Left colon (tissue), 2 donors: ENCODE measurements around the gene TCP11X1. TPM values are rescaled to one million over a fixed set of nuclear protein-coding genes. Genes with fewer than 3 reads are reported as not detected.
"Not testable (repeated sequence)": the region's sequence is repeated elsewhere in the genome, so short reads cannot be mapped to it uniquely, and the experiment has no call there.

Experiments used
- ATAC-seq: fragments of 200-7000 bp; cut with Tn5 transposase; one replicate; pipeline ENCODE4 v1.9.1; 2020; ENCODE audit warnings: mild to moderate bottlenecking, moderate library complexity
- DNase-seq, 2 donors: peaks; one replicate each; pipeline ENCODE4 v3.0.0-alpha.2; 2020
- intact Hi-C, 2 donors: fragments of 100-400 bp; cut with DNase I in 1 of 2; cut with micrococcal nuclease in 1 of 2; formaldehyde crosslinking; loops; one replicate each; pipeline versions ENCODE4 v1.11.2 to v1.14.0; 2022; cut with DNase I, micrococcal nuclease
- long read RNA-seq: library from polyadenylated mRNA; unstranded; transcript quantifications from one replicate; pipeline ENCODE4 v2.0.0, GENCODE V29; 2021
- total RNA-seq, 2 donors: library from RNA; stranded (reverse); fragmentation: NEBNext Ultra II Directional; extraction: Animal tissue kit (Norgen Biotek cat#: 25700); gene quantifications; one replicate each; pipeline ENCODE4 v1.2.1, GENCODE V29; 2021
- donor health status: DM: no; HTN: no; CAD: no.
- donor health status: DM: yes; HTN: yes; CAD: no.

Gene TCP11X1
- not detected for total RNA-seq
- long read RNA-seq: 0 reads

DNA sequence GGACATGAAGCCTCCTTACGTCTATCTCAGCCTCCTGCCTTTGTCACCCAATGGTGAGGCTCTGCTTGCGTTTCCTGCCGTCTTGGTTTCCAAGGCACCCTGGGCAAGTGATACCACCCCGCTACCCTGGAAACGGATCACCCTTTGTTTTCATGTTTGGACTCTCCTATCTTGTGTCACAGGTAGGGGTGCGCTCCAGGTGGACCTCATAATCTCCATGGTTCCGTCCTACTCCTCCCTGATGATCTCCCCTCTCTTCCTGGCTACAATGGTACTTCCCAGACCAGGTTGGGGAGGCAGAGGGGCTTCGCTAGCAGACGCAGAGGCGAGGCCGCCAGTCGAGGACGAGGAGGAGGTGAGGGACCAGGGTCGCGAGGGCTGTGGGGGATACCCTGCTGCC, at the start of gene TCP11X1:
TCP11X1 (plus strand) TSS at position 316 of the 400 bp plus-strand sequence.
- ATAC-seq, intact Hi-C loops, DNase-seq: not testable (repeated sequence)

DNA sequence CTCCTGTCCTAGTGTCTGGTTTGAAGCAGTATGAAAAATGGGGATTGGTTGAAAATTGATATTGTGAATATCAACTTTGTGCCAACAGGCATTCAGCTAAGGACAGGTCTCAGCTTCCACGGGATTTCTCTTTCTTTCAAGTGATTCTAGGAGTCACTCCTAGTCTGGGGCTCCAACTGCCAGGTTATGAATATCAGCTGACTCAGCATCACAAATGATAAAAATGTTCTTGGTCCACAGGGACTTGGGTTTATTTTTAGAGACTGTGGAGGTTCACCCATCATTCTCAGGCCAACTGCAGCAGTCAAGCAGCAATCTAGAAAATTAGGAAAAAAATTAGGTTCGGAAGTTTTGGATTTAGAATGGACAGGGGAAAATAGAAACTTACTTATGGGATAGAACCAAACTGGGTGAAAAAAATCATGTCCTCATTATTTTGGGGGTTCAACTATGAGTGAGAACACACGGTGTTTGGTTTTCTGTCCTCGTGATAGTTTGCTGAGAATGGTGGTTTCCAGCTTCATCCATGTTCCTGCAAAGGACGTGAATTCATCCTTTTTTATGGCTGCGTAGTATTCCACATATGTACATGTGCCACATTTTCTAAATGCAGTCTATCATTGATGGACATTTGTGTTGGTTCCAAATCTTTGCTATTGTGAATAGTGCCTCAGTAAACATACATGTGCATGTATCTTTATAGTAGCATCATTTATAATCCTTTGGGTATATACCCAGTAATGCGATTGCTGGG, 29.0 kb upstream of the TCP11X1 start:
- DNase-seq (no peak), ATAC-seq (no peak)
- intact Hi-C loops: no loop called here

DNA sequence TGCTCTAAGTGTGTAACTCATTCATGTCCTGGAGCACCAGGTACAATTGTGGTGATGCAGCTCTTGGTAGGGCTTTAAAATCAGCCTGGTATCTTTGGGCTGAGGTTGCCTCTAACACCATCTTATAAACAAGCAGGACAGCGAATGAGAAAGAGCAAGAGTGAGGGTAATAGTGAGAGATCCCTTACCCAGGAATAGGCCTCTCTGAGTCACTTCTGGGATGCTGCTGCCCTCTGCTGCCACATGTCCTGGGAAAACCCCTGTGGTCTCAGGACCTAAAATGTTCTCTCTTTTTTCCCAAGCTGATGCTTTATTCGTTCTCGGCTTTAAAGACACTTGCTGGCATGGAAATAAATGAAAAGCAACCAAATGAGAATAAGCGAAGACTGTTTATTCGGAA, 7.2 kb upstream of the TCP11X1 start:
- DNase-seq, intact Hi-C loops, ATAC-seq: not testable (repeated sequence)

DNA sequence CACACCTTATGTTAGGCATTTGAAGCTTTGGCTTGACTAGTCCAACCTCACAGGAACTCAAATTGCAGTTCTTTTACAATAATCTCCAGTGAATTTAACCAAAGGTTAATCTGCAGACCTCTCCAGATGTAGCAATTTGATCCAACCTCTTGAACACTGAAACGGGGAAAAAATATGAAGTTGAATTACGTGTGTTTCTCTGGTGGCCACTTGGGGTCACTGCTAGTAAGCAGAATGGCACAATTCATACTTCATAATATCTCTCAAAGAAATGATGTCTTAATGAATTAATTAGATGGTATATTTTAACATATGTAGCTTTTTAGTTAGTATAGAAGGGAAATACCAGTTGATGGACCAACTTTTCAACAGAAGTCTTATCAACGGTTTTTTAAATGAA, 1.4 kb downstream of the TCP11X1 start:
- intact Hi-C loops, ATAC-seq, DNase-seq: not testable (repeated sequence)

DNA sequence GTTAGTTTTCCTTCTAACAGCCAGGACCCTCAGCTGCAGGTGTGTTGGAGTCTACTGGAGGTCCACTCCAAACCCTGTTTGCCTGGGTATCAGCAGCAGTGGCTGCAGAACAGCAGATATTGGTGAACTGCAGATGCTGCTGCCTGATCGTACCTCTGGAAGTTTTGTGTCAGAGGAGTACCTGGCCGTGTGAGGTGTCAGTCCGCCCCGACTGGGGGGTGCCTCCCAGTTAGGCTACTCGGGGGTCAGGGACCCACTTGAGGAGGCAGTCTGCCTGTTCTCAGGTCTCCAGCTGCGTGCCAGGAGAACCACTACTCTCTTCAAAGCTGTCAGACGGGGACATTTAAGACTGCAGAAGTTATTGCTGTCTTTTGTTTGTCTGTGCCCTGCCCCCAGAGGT, 20.6 kb downstream of the TCP11X1 start:
- DNase-seq, ATAC-seq: not testable (repeated sequence)

DNA sequence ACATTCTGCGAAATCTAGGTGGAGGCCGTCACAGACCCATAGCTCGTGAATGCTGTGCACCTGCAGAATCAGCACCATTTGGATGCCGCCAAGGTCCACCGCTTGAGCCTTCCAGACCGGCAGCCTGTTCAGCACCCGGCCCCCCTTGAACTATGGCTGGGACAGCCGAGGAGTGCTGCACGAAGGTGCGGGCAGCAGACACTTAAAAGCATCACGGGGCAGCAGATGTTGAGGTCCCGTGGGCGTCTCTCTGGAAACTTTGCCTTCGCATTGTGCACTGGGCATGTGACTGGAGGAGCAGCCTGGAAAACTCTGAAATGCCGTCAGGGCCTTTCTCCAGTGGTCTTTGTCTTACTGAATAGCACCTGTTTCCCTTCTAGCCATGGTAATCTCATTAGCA, 25.2 kb downstream of the TCP11X1 start:
- intact Hi-C loops, ATAC-seq, DNase-seq: not testable (repeated sequence)

More for the DNA sequence above, 20.6 kb downstream of the TCP11X1 start:
- intact Hi-C loops: not testable (repeated sequence)

DNA sequence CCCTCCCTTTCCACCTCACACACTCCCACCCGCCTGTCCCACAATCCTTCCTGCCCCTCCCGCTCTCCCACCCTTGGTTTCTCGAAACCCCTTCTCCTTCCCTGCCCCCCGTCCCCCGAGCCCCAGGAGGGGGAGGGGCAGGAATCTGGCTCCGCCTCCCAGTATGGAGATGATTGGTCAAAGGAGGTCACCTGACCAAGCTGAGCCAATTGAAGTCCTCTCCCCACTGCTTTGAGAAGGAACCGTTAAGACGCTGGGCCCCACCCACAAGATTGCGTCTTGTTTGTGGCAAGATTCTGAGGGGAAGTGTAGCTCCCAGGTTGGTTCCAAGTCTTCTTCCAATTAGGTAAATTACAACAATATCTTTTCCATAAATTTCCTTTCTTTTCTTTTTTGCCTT, 31.8 kb downstream of the TCP11X1 start, which contains the start of gene NXF2:
NXF2 (plus strand) TSS at position 275 of the 400 bp plus-strand sequence. CDS start 59,912 bp downstream, outside the sequence.
- intact Hi-C loops, DNase-seq, ATAC-seq: not testable (repeated sequence)

DNA sequence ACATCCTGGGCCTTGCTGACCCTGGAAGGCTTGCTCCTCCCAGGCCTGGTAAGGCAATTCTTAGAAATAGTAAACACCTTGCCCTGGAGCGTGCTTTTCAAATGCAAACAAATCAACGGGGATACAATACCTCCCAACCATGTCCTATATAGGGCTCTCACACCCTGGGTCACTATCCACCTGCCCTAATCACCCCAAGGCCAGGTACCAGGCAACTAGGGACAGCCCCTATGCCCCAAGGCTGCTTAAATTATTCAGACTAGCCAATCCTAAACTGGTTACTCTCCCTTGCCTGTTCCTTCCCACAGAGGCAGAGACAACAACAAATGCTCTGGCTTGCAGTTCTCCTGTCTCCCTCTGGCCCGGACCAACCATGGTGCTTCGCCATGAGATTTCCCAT, 57.1 kb downstream of the TCP11X1 start:
- ATAC-seq, intact Hi-C loops: not testable (repeated sequence)

More for the DNA sequence above, 57.1 kb downstream of the TCP11X1 start:
- DNase-seq: not testable (repeated sequence)

Other genes starting within 250 kb of the TCP11X1 start
- gene TCEAL2, start 89.6 kb upstream of the TCP11X1 start, total RNA-seq: 1 to 10 TPM in 1 of 2 donors, not detected in 1; 1.5 TPM
- not detected for gene TCEAL6, start 72.8 kb upstream of the TCP11X1 start, total RNA-seq
- 1 to 10 TPM; 1.3 to 2.1 TPM for gene BEX5, start 59.3 kb upstream of the TCP11X1 start, total RNA-seq
- gene NXF2, start 31.9 kb downstream of the TCP11X1 start, total RNA-seq: not detected
- gene NXF2B, start 224.7 kb downstream of the TCP11X1 start, total RNA-seq: not detected